NCI-H2227 (cell line): Measurements from ENCODE around the gene MLF2.
"Not testable (repeated sequence)": the region's sequence is repeated elsewhere in the genome, so short reads cannot be mapped to it uniquely, and the experiment has no call there.

Experiments used
- DNase-seq: peaks from one replicate; lab custom pipeline; 2025; ENCODE audit not compliant: unreplicated experiment; lab: John Stamatoyannopoulos, UW

The MLF2 gene

GRCh38 chr12:6735448-6736191 is 17.3 kb downstream of the MLF2 start:
- DNase-seq: peak; percentile 61

DNA sequence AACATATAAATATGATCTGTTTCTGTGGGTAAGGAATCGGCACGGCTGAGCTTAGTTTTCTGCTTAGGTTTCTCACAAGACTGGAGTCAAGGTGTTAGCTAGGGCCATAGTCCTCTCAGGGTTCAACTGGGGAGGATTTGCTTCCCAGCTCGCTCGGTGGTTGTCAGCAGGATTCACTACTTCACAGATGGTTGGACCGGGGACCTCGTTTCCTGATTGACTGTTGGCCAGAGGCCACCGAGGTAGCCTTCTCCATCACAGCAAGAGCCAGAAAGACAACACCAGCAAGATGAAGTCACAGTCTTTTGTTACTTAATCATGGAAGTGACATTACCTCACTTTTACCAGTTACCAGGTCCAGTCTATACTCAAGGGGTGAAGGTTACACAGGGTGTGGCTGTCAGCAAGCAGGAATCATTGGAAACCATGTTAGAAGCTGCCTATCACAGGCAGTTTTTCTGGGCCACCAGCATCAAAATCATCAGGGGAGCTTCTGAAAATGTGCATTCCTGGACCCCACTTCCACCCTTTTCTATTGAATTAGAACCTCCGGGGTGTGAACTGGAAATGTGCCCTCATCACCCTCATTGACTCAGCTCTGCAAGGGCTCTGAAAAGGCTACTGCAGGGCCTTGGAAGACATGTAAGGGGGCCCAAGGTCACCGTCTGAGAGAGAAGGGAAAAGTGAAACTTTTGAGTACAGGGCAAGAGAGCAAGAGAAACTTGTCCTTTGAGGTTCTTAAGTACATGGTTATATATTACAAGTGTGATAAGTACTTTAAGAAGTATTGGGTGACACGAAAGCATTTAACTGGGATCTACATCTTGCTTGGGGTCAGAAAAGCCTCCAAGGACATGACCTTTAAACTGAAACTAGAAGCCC is 18.2 kb downstream of the MLF2 start:
- DNase-seq: no peak

- DNase-seq: no peak
Measured at GRCh38 chr12:6730169-6730568, 22.8 kb downstream of the MLF2 start.

GRCh38 chr12:6729186-6729585 is 23.8 kb downstream of the MLF2 start:
- DNase-seq: no peak

DNA sequence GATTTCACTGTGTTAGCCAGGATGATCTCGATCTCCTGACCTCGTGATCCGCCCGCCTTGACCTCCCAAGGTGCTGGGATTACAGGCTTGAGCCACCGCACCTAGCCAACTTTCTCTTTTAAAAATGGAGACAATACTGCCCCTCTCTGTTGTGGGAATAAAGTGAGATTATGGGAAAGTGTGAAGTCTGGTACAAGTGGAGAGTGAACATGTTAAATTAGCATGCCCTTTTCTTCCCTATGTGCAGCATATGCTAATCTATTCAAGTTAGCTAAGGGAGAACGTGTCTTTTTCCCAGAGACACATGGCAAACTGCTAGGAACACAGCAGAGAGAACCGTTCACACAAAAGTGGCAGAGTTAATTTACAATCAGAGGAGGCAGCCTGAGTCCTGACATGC is 27.6 kb downstream of the MLF2 start:
- no peak for DNase-seq

DNA sequence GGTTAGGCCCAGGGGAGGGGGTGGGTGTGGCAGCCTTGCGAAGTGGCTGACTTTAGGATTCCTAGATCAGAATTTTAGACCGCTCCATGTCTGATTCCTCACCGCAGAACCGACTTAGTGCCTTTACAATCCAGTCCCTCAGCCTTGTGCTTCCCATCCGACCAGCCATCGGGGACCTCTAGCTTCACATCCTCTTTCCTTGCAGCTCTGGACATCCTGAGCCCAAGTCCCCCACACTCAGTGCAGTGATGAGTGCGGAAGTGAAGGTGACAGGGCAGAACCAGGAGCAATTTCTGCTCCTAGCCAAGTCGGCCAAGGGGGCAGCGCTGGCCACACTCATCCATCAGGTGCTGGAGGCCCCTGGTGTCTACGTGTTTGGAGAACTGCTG is 28.5 kb downstream of the MLF2 start:
- peak; percentile 47 for DNase-seq

GRCh38 chr12:6723607-6724408 is 29.1 kb downstream of the MLF2 start, which contains the start of gene COPS7A:
COPS7A (plus strand) TSS chr12:6724046; CDS start chr12:6724657, 611 bp downstream.
- peak; percentile 97 for DNase-seq

- DNase-seq: no peak
Measured at GRCh38 chr12:6722863-6723262, 30.1 kb downstream of the MLF2 start.

GRCh38 chr12:6716874-6717437 is 36.0 kb downstream of the MLF2 start:
- DNase-seq: no peak

DNA sequence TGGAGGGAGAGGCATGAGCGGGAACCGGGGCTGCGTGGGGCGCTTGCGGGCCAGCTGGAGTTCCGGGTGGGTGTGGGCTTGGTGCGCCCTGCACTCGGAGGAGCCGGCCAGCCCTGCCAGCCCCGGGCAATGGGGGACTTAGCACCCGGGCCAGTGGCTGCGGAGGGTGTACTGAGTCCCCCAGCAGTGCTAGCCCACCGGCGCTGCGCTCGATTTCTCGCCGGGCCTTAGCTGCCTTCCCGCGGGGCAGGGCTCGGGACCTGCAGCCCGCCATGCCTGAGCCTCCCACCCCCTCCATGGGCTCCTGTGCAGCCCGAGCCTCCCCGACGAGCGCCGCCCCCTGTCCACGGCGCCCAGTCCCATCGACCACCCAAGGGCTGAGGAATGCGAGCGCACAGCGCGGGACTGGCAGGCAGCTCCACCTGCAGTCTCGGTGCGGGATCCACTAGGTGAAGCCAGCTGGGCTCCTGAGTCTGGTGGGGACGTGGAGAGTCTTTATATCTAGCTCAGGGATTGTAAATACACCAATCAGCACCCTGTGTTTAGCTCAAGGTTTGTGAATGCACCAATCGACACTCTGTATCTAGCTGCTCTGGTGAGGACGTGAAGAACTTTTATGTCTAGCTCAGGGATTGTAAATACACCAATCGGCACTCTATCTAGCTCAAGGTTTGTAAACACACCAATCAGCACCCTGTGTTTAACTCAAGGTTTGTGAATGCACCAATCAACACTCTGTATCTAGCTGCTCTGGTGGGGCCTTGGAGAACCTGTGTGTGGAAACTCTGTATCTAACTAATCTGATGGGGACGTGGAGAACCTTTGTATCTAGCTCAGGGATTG is 36.7 kb downstream of the MLF2 start:
- DNase-seq: not testable (repeated sequence)

- no peak for DNase-seq
Measured at GRCh38 chr12:6708960-6709394, 44.0 kb downstream of the MLF2 start.

GRCh38 chr12:6708351-6708750 is 44.6 kb downstream of the MLF2 start:
- not testable (repeated sequence) for DNase-seq

DNA sequence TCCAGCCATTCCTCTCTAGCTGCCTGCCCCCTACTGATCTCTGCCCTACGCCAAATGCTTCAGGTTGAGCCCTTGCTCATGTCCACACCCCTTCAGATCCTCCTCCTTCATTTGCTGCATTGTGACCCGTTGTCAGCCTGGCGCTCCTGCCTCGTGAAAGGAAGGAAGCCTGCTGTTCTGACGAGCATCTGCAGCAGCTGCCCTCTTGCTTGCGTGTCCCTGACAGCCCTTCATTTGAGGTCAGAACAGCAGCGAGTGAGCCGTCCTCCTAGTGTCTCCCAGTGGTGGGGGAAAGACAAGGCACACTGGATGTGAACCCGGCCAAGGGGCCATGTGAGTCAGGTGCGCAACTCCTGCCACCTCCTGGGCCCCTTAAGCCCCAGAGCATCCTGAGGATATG is 49.3 kb downstream of the MLF2 start:
- peak; percentile 73 for DNase-seq

- DNase-seq: no peak
Measured at GRCh38 chr12:6701078-6701768, 51.7 kb downstream of the MLF2 start.

DNA sequence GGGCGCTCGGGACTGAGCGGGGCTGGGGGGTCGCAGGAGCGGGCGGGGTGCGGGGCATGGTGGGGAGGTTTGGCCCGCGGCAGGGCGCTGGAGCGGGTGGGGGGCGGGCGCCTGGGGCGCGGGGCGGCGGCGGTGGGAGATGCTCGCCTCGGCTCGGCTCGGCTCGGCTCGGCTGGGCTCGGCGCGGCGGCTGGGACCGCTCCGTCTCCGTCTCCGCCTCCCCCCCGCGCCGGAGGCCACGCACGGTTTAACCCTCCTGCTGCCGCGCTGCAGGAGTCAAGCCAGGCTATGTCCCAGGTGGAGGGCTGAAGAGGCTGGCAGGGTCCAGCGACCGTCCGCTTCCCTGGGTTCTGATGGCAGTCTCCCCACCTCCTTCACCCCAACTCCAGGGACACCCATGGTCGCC is 52.3 kb downstream of the MLF2 start, which contains the start of gene PIANP:
Gene PIANP, minus strand, starts transcription at position 170 of the 406 bp plus-strand sequence. CDS start 2,754 bp downstream, outside the sequence.
- peak; percentile 65 for DNase-seq

DNA sequence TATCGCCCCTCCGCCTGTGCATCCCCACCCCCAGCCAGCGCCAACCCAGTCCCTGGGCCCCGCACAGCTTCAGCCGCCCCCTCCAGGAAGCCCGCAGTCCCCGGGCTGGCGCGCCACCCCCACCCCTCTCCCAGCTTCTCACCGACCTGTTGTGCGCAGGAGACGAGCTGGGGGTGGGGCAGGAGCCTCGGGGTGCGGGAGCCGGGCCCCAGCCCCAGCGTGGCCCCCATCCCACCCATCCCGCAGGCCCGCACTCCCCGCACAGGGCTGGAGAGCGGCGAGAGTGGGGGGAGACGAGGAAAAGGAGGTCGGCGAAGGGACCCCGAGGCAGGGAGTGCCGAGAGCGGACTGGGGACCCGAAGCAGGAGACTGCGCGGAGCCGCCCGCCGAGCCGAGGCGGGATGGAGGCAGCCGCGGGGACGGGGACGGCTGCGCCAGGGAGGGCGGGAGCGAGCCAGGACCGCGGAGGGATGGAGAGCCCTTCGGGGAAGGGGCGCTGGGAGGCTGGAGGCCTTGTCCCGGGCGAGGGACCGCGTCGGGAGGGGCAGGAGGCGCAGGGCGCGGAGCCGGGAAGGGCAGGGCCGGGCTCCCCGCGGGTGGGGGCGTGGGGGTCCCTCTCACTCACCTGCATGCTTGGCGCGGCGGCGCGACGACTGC is 52.8 kb downstream of the MLF2 start:
- DNase-seq: peak; percentile 37

- DNase-seq: no peak
Measured at GRCh38 chr12:6699259-6699988, 53.5 kb downstream of the MLF2 start.
